SU-DHL-6 (cell line): ENCODE measurements around the gene ALDH1A3.

ENCODE experiments used
- CTCF ChIP-seq: fragments of 200-600 bp; sonication (generic); IDR thresholded peaks from one replicate; pipeline ENCODE4 v1.5.1; 2017; ENCODE audit warnings: antibody characterized with exemption, mild to moderate bottlenecking, low read length, moderate library complexity; ENCODE audit not compliant: insufficient read depth, poor library complexity, severe bottlenecking
- EZH2phosphoT487 ChIP-seq: fragments of 200-600 bp; sonication (generic), shearing (Covaris generic); conservative IDR thresholded peaks from 2 replicates; pipeline ENCODE4 v1.6.1; 2018; ENCODE audit warnings: mild to moderate bottlenecking, antibody characterized with exemption, low read length, moderate library complexity, mixed read lengths

- no peak for TF ChIP-seq CTCF
- TF ChIP-seq EZH2phosphoT487, result no peak
Measured at GRCh38 chr15:100948430-100948762, 68.8 kb downstream of the ALDH1A3 start.
